ENCODE data around the gene USE1. TPM values are rescaled to one million over a fixed set of nuclear protein-coding genes. Genes with fewer than 3 reads are reported as not detected.

The USE1 gene
- total RNA-seq, 1 donor from 2014 or later = 37.5 TPM

- H3K4me3 Mint-ChIP-seq (ENCODE audit: unreplicated experiment) = no peak overlapping the region
- H3K4me1 Mint-ChIP-seq (ENCODE audit: unreplicated experiment) = peaks cover 28% of the 10 kb centered on the region
- no peaks in the 10 kb centered on the region for H3K9me3 Mint-ChIP-seq (ENCODE audit: unreplicated experiment)
- no peak for DNase-seq (ENCODE audit: extremely low spot score, unreplicated experiment)
- H3K36me3 Mint-ChIP-seq (ENCODE audit: unreplicated experiment) = peaks cover 11% of the 10 kb centered on the region
- no peaks in the 10 kb centered on the region for H3K27me3 Mint-ChIP-seq (ENCODE audit: unreplicated experiment)
- no peak for TF ChIP-seq CTCF (IDR thresholded peaks at IDR 0.05)
- no peak overlapping the region for H3K27ac Mint-ChIP-seq (ENCODE audit: unreplicated experiment)
Observed at GRCh38 chr19:17219286-17219685, 4.1 kb downstream of the USE1 start.

- Mint-ChIP-seq H3K27ac (ENCODE audit: unreplicated experiment) (peak overlapping the region; percentile 38), H3K36me3 (ENCODE audit: unreplicated experiment) (peaks cover 11% of the 10 kb centered on the region), H3K9me3 (ENCODE audit: unreplicated experiment) (no peaks in the 10 kb centered on the region), H3K4me3 (ENCODE audit: unreplicated experiment) (no peak overlapping the region), H3K27me3 (ENCODE audit: unreplicated experiment) (no peaks in the 10 kb centered on the region), H3K4me1 (ENCODE audit: unreplicated experiment) (peaks cover 19% of the 10 kb centered on the region)
- TF ChIP-seq CTCF (IDR thresholded peaks at IDR 0.05) = no peak
- DNase-seq (ENCODE audit: extremely low spot score, unreplicated experiment) = no peak
Observed at GRCh38 chr19:17220207-17220758, 5.1 kb downstream of the USE1 start.

- Mint-ChIP-seq H3K27ac (ENCODE audit: unreplicated experiment) (no peak overlapping the region), H3K4me3 (ENCODE audit: unreplicated experiment) (peak overlapping the region; percentile 29), H3K4me1 (ENCODE audit: unreplicated experiment) (peaks cover 14% of the 10 kb centered on the region), H3K36me3 (ENCODE audit: unreplicated experiment) (peaks cover 2% of the 10 kb centered on the region), H3K27me3 (ENCODE audit: unreplicated experiment) (no peaks in the 10 kb centered on the region), H3K9me3 (ENCODE audit: unreplicated experiment) (no peaks in the 10 kb centered on the region)
- DNase-seq (ENCODE audit: extremely low spot score, unreplicated experiment) = no peak
- no peak for TF ChIP-seq CTCF (IDR thresholded peaks at IDR 0.05)
Observed at GRCh38 chr19:17225053-17225452, 9.9 kb downstream of the USE1 start.

GRCh38 chr19:17226002-17226933, 11.1 kb downstream of the USE1 start, which contains the start of gene OCEL1:
TSS of gene OCEL1 (plus strand) at chr19:17226226. CDS start at chr19:17226248, 22 bp downstream.
- DNase-seq (ENCODE audit: extremely low spot score, unreplicated experiment) = peak; percentile 98
- TF ChIP-seq CTCF (IDR thresholded peaks at IDR 0.05) = no peak
- Mint-ChIP-seq H3K9me3 (ENCODE audit: unreplicated experiment) (no peaks in the 10 kb centered on the region), H3K4me3 (ENCODE audit: unreplicated experiment) (peak within 1 kb of the TSS; percentile 91), H3K27ac (ENCODE audit: unreplicated experiment) (peak within 1 kb of the TSS; percentile 95), H3K4me1 (ENCODE audit: unreplicated experiment) (peaks cover 9% of the 10 kb centered on the region), H3K27me3 (ENCODE audit: unreplicated experiment) (no peaks in the 10 kb centered on the region), H3K36me3 (ENCODE audit: unreplicated experiment) (peaks cover 2% of the 10 kb centered on the region)

GRCh38 chr19:17227798-17228367, 12.7 kb downstream of the USE1 start:
- no peak overlapping the region for H3K27ac Mint-ChIP-seq (ENCODE audit: unreplicated experiment)
- H3K36me3 Mint-ChIP-seq (ENCODE audit: unreplicated experiment) = peaks cover 10% of the 10 kb centered on the region
- no peaks in the 10 kb centered on the region for H3K9me3 Mint-ChIP-seq (ENCODE audit: unreplicated experiment)
- H3K4me3 Mint-ChIP-seq (ENCODE audit: unreplicated experiment) = no peak overlapping the region
- H3K27me3 Mint-ChIP-seq (ENCODE audit: unreplicated experiment) = no peaks in the 10 kb centered on the region
- no peak for TF ChIP-seq CTCF (IDR thresholded peaks at IDR 0.05)
- no peak for DNase-seq (ENCODE audit: extremely low spot score, unreplicated experiment)
- H3K4me1 Mint-ChIP-seq (ENCODE audit: unreplicated experiment) = peaks cover 9% of the 10 kb centered on the region

All from osteocyte (in vitro differentiated cells).